ENCODE measurements around the gene F2RL3.
A peak's percentile ranks its signal among the peaks of the same experiment; 100 is the strongest.

The F2RL3 gene

GRCh38 chr19:16875584-16876555 is 12.9 kb upstream of the F2RL3 start:
- DNase-seq, result no peak

GRCh38 chr19:16876904-16877361 is 11.9 kb upstream of the F2RL3 start:
- DNase-seq, result peak; percentile 12

DNA sequence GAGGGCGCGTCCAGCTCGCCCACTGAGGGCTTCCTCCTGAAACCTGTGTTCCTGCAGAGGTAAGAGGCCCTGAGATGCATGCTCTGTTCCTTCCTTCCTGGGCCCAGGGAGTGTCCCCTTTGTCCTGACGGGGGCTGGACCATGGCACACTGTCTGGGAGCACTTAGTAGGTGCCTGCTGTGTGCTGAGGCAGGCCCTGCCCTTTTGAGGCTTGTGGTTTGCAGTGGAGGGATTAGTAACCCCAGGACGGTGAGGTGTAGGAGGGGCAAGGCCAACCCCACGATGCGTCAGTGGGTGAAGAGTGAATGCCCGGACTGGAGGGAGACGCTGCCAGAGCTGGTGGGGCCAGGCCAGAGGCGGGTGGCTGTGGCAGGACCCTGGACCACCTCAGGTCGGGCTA is 11.2 kb upstream of the F2RL3 start:
- no peak for DNase-seq

DNA sequence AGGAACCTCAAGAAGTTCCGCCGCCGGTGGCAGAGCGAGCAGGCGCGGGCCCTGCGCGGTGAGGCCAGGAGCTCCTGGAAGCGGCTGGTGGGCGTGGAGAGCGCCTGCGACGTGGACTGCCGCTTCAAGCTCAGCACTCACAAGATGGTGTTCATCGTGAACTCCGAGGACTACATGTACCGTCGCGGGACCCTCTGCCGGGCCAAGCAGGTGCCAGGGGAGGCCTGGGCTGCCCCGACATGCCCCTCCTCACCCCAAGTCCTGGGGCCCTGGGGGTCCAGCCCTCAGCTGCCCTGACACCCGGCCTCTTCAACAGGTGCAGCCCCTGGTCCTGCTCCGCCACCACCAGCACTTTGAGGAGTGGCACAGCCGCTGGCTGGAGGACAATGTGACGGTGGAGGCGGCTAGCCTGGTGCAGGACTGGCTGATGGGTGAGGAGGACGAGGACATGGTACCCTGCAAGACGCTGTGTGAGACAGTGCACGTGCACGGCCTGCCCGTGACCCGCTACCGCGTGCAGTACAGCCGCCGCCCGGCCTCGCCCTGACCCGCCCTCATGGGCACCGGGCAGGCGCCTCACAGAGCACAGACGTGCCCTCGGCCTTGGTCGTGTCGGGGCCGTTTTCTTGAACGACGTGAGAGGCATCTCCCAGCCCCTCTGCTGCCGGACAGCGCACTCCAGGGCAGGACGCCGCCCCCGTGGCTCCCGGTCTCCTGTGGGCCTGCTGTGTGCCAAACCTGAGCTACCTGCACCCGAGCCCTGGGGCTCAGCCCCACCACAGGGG is 10.4 kb upstream of the F2RL3 start:
- DNase-seq, result no peak

GRCh38 chr19:16880884-16881554 is 7.8 kb upstream of the F2RL3 start:
- no peak for DNase-seq

DNA sequence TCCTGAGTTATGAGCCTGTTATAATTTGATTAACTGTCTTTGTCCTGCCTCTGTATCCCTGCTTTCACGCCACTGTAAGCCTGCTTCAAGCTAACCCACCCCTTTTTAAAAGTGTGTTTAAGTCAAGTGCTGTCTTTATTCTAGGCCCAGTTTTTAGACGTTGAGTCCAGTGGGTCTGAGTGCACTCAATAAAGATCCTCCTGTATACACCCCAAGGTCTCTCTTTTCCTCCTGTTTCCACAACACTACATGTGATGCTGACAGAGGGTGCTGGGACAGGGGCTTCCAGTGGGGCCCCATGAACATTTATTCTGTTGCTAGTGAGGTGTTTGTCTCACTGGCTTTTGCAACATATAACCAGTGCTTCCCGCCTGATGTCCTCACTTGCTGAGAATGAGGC is 6.7 kb upstream of the F2RL3 start:
- DNase-seq, result no peak

DNA sequence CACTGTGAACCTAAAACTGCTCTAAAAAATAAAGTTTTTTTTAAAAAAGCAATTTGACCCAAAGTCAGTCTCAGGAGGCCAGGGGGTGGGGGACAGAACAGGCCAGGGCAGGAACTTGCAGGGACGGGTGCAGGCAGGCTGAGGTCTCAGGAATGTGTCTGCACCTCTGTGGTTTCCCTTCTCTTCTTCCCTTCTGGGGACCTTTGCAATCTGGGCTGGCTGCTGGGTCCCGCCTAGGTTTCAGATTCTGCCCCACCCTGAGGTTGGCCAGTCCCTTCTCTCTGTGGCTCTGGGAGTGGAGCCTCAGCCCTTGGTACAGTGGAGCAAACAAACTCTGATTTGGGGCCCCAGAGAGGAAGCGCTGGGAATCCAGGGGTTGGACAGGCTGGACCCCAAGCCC is 5.3 kb upstream of the F2RL3 start:
- DNase-seq, result no peak

- no peak for DNase-seq
Observed at GRCh38 chr19:16885166-16885565, 3.6 kb upstream of the F2RL3 start.

GRCh38 chr19:16886305-16886880 is 2.4 kb upstream of the F2RL3 start:
- DNase-seq, result no peak

DNA sequence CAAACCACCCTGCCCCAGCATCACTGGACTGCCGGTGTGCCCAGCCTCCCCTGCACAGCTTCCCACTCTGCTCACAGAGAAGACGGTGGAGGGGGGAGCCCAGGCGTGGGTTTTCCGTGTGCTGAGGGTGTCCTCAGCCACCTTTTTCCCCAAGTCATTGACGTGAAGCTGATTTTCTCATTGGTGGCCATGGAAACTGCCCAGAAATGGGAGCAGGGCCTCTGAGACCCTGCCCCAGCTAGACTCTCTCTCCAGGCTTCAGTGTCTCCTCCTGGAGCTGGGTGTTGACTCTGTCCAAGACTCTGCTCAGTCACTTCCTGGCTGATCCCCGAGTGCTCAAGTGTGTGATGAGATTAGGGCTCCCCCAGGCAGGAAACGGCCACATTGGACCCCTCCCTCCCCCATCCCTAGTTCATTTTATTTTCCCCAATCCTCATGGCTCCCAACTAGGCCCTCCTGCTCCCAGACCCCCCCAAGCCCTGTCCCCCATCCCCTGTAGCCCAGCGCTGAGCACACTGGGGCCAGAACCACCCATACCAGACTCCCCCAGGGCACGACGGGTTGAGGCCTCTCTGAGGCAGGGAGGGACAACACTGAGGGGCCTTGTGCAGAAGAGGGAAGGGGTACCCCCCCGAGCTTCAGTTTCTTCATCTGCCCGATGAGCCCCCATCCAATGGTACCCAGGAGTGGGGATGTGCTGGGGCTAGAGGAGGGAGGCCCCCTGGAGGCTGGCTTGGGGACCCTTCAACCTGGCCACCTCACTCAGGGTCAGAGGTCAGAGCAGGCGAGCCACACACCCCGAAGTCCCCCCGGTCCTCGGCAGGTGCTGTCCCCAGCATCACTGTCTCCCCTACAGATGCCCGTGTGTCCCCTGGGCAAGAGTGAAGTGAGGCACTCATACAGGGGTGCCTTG is 1.2 kb upstream of the F2RL3 start:
- no peak for DNase-seq

DNA sequence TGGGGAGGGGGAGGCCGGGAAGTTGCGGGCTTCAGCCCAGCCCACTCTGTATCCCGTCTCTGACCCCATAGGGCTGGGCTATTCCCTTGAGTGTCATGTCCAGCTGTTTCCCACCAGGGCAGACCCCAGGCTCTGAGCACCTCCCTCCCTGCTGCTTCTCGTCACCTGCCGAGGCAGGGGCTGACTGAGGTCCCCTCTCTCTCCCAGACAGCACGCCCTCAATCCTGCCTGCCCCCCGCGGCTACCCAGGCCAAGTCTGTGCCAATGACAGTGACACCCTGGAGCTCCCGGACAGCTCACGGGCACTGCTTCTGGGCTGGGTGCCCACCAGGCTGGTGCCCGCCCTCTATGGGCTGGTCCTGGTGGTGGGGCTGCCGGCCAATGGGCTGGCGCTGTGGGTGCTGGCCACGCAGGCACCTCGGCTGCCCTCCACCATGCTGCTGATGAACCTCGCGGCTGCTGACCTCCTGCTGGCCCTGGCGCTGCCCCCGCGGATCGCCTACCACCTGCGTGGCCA is 625 bp downstream of the F2RL3 start:
- peak; percentile 49 for DNase-seq

DNA sequence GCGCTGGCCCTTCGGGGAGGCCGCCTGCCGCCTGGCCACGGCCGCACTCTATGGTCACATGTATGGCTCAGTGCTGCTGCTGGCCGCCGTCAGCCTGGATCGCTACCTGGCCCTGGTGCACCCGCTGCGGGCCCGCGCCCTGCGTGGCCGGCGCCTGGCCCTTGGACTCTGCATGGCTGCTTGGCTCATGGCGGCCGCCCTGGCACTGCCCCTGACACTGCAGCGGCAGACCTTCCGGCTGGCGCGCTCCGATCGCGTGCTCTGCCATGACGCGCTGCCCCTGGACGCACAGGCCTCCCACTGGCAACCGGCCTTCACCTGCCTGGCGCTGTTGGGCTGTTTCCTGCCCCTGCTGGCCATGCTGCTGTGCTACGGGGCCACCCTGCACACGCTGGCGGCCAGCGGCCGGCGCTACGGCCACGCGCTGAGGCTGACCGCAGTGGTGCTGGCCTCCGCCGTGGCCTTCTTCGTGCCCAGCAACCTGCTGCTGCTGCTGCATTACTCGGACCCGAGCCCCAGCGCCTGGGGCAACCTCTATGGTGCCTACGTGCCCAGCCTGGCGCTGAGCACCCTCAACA is 1.2 kb downstream of the F2RL3 start:
- DNase-seq, result no peak

GRCh38 chr19:16890461-16891184 is 1.8 kb downstream of the F2RL3 start:
- DNase-seq, result no peak

DNA sequence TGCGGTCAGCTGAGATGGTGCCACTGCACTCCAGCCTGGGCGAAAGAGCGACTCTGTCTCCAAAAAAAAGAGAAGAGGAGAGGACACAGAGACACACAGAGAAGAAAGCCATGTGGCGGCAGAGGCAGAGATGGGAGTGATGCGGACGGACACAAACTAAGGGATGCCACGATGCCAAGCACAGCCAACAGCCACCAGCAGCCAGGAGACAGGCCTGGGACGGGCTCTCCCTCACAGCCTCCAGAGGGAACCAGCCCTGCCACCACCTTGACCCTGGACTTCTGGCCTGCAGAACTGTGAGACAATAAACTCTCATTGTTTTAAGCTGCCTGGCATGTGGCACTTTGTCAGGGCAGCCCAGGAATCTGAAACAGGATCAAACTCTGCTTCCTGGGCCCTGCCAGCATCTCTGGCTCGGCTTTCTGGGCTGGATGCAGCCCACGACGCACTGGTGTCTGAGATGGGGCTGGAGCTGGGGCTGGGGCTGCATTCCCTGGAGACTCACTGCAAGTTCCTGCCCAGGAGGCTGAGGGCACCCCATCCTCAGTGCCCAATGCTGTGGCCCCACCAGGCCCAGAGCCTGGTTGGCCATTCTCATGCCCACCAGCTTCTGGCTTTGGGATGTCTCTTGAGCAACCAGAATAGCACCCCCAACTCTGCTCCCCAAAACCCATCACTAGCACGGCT is 3.0 kb downstream of the F2RL3 start:
- DNase-seq, result no peak

GRCh38 chr19:16892436-16892835 is 3.6 kb downstream of the F2RL3 start:
- no peak for DNase-seq

- no peak for DNase-seq
Observed at GRCh38 chr19:16892868-16893685, 4.3 kb downstream of the F2RL3 start.

DNA sequence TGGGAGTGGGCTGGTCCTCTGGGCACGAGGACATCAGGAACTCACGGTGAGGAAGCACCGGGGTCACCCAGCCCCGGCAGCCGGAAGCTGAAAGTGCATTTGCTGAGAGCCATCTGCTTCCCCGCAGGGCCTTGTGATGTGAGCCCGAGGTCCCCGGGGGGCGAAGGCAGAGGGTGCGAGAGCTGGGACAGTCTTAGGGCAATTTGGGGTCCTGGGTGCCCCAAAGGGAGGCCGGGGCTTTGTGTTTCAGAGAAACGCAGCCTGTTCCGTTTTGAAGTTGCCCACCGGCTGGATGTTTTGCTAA is 4.8 kb downstream of the F2RL3 start:
- DNase-seq, result no peak

GRCh38 chr19:16894080-16894479 is 5.3 kb downstream of the F2RL3 start:
- DNase-seq, result no peak

- DNase-seq, result no peak
Observed at GRCh38 chr19:16895467-16896145, 6.8 kb downstream of the F2RL3 start.
